Epithelial cell of esophagus (primary cell): ENCODE results near the gene NMT2.
A peak's percentile ranks its signal among the peaks of the same experiment; 100 is the strongest.
"Not testable (repeated sequence)": the region's sequence is repeated elsewhere in the genome, so short reads cannot be mapped to it uniquely, and the experiment has no call there.

Source experiments
- DNase-seq: peaks from one replicate; pipeline ENCODE4 v3.0.0; 2010; ENCODE audit warnings: low read depth
- H3K4me3 ChIP-seq: 2 replicates; pipeline ENCODE4 v1.5.1; 2011; ENCODE audit warnings: mild to moderate bottlenecking, low read length, control low read depth
- TF ChIP-seq, protein P1 (sequence below): IDR thresholded peaks from 2 replicates; pipeline ENCODE4 v1.5.1; 2011; ENCODE audit warnings: low read depth, mild to moderate bottlenecking, low read length, control low read depth, inconsistent platforms; ENCODE audit not compliant: insufficient read depth; ENCODE audit errors: missing control alignments

NMT2 gene

DNA sequence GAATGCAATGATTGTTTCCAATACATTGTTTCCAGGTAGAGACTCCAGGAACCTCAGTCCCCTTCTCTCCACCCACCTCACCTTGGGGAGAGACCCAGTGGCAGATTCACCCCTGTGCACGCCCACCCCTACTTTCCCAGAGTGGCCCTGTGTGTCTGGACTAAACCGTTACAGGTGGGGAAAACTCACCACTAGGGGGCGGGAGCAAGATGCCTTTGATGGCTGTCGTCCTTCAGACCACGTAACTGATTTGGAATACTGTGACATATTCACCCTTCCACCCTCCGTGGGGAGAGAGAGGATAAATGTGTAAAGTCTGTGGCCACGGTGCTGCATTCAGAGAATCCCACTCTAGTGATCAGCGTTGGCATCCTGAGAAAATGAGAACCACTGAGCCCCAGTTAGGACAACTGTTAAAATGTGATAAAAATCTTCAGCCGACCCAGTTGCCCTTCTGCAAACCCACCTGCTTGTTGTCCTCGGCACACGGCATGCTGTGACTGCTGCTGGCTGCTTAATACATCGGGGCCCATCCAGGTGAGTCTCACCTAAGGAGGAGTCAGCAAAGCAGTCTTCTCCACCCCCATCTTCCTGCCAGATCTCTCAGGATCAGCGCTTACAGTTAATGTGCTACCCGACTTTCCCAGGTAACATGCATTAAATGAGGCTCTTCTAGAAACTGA, 41.5 kb upstream of the NMT2 start:
- TF ChIP-seq, protein P1, sequence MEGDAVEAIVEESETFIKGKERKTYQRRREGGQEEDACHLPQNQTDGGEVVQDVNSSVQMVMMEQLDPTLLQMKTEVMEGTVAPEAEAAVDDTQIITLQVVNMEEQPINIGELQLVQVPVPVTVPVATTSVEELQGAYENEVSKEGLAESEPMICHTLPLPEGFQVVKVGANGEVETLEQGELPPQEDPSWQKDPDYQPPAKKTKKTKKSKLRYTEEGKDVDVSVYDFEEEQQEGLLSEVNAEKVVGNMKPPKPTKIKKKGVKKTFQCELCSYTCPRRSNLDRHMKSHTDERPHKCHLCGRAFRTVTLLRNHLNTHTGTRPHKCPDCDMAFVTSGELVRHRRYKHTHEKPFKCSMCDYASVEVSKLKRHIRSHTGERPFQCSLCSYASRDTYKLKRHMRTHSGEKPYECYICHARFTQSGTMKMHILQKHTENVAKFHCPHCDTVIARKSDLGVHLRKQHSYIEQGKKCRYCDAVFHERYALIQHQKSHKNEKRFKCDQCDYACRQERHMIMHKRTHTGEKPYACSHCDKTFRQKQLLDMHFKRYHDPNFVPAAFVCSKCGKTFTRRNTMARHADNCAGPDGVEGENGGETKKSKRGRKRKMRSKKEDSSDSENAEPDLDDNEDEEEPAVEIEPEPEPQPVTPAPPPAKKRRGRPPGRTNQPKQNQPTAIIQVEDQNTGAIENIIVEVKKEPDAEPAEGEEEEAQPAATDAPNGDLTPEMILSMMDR = peak; percentile 89
- H3K4me3 ChIP-seq = no peak overlapping the region
- peak; percentile 74 for DNase-seq

DNA sequence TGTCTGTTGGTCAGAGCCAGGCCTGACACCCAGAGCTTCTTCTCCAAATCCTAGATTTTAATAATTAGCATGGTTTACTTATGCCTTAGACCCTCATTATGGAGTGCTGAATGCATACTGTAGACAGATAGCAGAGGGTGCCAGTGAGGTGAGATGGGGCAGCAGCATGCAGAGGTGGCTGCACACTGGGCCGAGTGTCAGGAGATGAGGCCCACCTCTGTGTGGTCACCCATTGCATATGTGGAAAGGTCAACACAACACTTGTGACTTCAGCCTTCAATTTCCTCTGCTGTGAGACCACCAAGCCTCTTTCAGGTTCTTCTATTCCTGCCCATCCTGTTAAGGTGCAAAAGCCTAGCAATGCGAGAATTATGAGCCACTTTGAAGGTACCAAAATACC, 39.7 kb upstream of the NMT2 start:
- TF ChIP-seq, protein P1 = no peak
- DNase-seq = no peak
- H3K4me3 ChIP-seq = no peak overlapping the region

DNA sequence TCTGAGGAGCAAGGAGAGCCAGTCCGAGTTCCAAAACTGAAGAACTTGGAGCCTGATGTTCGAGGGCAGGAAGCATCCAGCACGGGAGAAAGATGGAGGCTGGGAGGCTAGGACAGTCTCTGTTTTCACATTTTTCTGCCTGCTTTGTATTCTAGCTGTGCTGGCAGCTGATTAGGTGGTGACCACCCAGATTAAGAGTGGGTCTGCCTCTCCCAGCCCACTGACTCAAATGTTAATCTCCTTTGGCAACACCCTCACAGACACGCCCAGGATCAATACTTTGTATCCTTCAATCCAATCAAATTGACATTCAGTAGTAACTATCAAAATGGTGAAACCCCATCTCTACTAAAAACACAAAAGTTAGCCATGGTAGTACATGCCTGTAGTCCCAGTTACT, 38.9 kb upstream of the NMT2 start:
- not testable (repeated sequence) for DNase-seq, H3K4me3 ChIP-seq

DNA sequence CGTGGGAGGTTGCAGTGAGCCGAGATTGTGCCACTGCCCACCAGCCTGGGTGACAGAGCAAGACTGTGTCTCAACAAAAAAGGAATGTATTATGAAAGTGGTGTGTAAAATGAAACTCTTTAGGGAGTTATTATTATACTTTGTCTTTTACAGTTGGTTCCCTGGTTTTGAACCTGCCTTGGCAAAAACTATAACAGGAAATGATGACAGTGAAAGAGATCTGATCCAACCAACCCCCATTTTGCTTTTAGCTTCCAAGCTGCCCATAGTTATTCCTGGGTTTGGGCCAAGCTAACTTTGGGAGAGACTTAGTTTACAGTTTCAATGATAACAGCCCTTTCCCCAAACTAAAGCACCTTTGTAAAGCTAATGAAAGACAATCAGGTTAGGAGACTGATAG, 34.1 kb upstream of the NMT2 start:
- DNase-seq = no peak
- TF ChIP-seq, protein P1 = no peak
- H3K4me3 ChIP-seq = no peak overlapping the region

DNA sequence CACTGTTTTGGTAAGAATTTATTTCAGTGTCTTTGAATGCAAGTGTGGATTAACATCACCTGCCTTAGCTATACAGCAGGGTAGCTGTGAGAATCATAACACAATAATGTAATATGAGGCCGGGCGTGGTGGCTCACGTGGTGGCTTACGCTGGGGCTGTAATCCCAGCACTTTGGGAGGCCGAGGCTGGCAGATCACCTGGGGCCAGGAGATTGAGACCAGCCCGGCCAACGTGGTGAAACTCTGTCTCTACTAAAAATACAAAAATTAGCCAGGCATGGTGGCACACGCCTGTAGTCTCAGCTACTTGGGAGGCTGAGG, 33.8 kb upstream of the NMT2 start:
- not testable (repeated sequence) for H3K4me3 ChIP-seq
- peak; percentile 12 for DNase-seq

DNA sequence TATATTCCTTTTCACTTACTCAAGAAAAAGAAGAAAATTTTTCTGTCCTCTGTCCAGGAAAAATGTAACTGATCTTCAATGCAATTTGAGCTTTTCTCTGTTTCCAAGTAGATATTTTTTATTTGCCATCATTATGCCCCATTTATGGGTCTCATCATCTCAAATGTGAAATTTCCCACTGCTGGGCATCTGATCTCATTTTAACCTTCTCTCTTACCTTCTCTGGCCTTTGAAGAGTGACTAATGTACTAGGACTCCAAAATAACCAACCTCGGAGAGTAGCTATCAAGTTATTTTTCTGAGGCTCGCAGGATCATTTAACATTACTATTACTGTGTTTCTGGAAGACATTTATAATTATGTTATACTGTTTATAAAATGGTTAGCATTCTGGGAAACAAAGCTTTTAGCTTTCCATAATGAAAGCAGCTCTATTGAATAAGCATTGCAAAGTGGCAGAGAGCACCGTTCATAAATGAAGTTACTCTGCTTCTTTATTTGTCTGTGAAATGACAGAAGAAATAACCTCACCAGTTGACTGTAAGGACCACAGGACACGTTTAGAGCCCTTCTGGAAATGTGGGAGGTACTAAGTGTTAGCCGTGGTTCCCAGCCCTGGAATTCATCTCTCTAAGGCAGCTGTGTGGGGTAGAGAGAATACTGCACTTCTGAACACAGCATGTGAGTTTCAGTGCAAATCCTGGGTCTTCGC, 33.3 kb upstream of the NMT2 start:
- peak; percentile 14 for DNase-seq
- TF ChIP-seq, protein P1 = no peak
- H3K4me3 ChIP-seq = no peak overlapping the region

DNA sequence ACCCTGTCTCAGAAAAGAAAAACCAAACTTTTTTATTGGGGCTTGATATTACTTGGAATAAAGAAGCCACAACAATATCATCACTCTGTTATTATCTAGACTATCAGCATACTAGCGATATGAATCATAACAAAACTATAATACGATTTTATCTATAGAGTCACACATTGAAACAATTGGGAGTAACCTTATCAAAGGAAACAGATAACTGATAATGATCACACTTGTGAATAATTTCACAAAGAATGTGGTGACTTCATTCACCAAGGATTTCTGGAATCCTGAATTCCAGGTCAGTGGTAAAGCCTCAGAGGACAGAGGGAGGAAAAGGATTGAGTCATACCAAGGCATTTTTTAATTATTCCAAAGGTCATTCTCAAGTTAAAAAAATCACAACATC, 32.1 kb upstream of the NMT2 start:
- H3K4me3 ChIP-seq = no peak overlapping the region
- DNase-seq = peak; percentile 78
- TF ChIP-seq, protein P1 = no peak

DNA sequence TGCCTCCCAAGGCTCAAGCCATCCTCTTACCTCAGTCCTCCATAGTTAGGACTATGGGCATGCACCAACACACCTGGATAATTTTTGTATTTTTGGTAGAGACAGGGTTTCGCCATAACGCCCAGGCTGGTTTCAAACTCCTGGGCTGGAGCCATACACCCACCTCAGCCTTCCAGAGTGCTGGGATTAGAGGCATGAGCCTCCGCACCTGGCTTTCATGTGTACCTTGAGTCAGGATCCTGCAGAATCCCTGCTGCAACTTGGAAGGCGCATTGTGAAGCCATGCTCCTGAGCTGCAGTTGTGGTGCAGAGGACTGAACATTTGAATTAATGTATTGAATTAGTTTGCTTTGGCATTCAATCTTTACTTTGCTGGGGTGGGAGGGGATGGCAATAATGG, 29.4 kb upstream of the NMT2 start:
- DNase-seq = no peak
- TF ChIP-seq, protein P1 = no peak
- H3K4me3 ChIP-seq = no peak overlapping the region
